NCI-H69 (cell line): ENCODE measurements around the gene DUS2.

ENCODE experiments used
- DNase-seq: peaks from one replicate; lab custom pipeline; 2025; lab: John Stamatoyannopoulos, UW

DUS2 gene

GRCh38 chr16:68077866-68078700, 55.0 kb downstream of the DUS2 start:
- DNase-seq: no peak

- no peak for DNase-seq
Measured at GRCh38 chr16:68078701-68079375, 55.8 kb downstream of the DUS2 start.

DNA sequence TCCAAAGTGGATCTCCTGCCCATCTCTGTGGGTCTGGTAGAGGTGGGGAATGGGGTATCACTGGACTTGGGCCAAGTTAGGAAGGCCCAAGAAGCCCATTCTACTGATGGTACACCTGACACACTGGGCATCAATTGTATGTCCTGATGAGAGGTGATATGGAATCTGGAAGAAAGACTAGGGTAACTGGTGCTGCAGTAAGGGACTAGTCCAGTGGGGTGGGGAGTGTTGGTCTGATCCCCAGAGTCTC, 56.2 kb downstream of the DUS2 start:
- no peak for DNase-seq

- DNase-seq: no peak
Measured at GRCh38 chr16:68079626-68080344, 56.7 kb downstream of the DUS2 start.

DNA sequence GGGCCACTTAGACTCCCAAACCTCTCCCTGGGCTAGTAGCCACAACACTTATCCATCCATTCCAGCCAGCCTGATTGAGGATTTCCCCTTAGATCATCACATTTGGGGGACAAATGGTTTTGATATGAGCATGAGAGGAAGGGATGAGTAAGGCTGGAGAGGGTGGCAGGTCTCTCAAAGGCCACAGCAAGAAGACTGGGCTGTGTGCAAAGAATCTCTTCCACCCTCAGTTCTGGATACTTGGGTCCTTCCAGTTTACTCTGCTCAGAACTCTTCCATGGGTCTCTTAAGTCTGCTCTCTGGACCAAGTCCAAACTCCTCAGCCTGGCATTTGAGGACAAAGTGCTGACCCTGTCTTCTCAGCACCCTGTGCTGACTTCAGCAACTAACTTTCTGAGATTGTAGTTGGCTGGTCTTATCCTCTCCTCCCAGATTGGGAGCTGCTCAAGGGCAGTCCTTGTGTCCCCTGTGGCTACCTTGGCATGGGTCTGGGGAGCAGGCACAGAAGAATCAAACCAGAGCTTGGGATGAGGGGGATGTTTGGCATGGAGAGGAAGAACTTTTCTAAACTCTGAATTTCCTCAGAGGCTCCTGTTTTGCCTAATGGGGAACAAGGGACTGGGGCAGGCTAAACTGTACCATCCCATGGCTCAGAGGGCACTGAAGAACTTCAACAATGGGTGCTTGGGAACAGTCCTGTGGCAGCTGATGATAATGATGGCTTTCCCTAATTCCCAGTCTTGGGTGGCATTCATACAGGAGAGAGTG, 59.0 kb downstream of the DUS2 start:
- no peak for DNase-seq

DNA sequence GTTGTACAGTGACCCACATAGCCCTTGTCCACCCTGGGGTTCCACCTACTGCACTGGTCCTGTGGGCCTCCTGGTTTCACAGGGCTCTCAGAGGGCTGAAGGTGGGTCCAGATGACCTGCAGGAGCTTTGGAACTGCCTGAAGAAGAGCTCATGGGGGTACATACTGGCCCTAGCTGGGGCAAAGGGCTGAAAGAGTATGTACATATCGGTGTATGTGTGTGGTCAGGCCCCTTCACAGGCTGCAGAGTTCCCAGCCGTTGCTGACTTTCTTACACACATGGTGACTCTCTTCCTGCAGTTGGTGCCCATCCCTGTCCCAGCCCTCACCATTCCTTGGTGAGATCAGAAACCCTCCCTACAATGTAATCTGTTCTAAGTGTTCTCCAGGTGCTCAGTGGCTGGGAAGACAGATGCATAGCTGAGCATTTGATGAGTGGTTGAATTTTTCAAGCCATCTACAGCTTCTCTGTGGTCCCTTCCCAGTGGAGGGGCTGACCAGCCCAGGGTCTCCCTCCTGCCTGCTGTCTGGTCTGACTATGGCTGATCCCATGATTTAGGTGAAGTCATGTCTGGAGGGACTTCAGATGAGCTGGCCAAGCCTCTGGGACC, 59.6 kb downstream of the DUS2 start:
- no peak for DNase-seq

DNA sequence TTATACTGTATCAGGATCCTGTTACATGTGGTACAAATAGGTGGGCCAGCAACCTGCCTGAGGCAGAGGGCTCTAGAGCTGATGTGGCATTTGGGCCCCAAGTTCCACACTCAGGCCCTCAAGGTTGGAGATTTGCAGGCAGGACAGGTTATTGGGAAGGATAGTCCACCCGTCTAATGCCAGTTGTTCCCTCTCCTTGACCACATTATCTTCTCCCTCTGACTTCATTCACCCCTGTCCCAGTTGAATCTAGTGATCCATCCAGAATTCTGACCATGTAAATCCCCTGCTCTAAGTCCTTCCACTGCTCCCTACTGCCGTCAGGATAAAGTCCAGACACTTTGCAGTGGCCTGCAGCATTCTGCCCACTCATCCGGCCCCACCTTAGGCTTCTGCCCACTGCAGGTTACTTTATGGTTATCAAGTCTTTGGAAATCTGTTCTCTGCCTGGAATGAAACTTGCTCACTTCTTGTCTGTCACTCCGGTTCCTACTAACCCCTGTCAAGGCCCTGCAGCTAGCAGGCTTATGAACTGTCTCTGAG, 60.2 kb downstream of the DUS2 start:
- DNase-seq: no peak

GRCh38 chr16:68083861-68084503, 60.9 kb downstream of the DUS2 start:
- DNase-seq: no peak

DNA sequence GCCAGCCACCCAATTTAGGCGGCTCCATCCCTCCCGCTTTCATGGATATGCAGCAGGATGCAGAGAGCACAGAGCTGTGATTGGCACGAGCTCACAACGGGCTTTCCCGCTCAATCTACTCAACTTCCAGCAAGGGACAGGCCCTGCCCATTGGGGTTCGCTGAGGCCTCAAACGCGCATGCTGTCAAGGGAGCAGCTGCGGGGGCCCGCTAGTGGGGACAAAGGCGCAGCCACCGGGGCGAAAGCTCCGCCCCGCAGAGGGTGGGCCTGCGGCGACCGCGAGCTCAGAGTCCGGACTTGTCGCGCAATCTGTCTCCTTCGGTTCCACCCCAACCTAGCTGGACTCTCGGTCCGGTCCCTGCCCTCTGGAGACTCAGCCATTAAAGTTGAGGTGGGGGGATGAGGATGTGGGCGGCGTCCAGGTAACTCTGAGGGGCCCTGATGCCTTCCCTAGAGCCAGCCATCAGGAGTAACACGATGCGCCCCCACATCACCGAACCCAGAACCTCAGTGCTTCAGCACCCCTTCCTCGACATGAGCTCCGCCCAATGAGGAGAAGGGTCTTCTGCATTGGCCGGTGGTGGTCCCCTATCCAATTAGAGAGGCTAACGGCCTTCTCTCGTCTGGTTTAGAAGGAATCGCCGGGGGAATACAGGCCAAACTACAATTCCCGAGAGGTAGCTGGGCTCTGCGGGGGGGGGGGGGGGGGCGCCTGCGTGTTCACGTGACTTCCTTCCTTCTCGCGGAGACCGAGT, 61.6 kb downstream of the DUS2 start:
- peak; percentile 88 for DNase-seq

- DNase-seq: peak; percentile 95
Measured at GRCh38 chr16:68085259-68086071, 62.4 kb downstream of the DUS2 start, which contains the start of gene NFATC3. NFATC3 (plus strand) TSS chr16:68085370; CDS start chr16:68085682, 312 bp downstream.

DNA sequence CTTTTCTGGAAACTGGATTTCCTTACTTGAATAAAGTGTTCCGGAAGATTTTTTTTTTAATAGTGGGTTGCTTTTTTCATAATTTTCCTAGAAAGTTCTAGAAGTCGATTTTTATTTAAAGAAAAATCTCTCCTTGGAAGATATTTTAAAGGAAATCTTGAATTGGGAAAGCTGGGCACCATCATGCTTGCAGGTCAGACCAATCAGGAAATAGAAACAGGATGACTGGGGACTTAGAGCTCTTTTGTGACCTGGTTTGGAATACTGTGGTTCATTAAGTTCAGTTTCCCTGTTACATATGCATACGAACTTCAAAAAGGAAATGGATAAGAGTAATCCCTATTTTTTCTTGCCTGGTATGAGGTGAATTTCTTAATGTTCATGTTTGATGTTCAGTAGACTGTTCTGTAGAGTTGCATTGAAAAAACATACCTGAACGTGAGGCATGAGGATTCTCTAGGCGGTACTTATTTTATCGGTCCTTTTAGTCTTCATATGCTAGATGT, 63.3 kb downstream of the DUS2 start:
- DNase-seq: peak; percentile 46

DNA sequence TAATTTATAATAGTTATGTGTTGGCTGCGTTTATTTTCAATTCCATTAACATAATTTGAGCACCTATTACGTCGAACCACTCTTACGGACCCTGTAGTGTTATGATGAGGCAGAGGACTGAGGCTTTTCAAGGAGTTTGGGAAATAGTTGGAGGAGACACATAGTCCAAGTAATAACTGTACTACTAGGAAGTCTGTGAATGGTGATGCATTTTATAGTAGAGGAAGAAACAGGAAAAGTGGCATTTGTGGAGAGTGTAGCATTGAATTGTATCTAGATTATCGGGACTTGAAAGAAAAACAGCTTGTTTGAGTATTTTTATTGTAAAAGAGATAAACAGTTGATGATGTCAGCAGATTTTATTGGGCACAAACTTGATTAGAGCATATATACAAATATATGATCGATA, 63.8 kb downstream of the DUS2 start:
- peak; percentile 22 for DNase-seq

DNA sequence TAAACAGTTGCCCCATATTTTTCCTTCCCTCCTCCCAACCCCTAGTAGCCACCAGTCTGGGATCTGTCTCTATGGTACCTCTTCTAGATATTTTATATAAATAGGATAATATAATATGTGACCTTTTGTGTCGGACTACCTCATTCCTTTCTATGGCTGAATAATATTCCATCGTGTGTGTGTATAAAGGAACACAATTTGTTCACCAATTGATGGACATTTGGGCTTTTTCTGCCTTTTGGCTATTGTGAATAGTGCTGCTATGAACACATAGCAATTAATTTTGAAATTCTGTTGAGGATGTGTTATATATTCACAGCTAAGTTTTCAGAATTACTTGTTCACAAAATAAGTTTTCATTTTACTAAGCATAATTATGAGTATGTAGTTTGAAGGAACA, 64.6 kb downstream of the DUS2 start:
- no peak for DNase-seq

DNA sequence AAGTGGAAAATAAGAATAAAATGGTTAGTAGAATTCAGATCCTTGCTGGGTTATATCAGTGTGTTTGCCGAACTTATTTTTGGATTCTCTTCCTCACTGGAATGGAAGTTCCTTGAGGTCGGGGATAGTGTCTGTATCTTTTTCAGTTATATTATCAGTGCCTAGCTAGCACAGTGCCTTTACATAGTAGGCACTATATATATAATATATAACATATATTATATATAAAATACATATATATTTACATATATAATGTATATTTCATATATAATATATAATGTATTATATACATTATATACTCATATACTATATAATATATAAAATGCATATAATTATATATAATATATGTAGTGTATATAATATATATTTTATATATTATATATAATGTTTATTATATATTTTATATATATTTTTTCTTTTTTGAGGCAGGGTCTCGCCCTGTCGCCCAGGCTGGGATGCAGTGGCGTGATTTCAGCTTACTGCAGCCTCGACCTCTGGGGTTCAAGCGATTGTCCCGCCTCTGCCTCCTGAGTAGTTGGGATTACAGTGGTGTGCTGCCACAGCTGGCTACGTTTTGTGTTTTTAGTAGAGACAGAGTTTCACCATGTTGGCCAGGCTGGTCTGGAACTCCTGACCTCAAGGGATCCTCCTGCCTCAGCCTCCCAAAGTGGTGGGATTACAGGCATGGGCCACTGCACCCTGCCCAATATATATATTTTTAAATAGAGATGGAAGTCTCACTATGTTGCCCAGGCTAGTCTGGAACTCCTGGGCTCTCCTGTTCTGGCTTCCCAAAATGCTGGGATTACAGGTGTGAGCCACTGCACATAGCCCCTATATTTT, 65.3 kb downstream of the DUS2 start:
- no peak for DNase-seq

DNA sequence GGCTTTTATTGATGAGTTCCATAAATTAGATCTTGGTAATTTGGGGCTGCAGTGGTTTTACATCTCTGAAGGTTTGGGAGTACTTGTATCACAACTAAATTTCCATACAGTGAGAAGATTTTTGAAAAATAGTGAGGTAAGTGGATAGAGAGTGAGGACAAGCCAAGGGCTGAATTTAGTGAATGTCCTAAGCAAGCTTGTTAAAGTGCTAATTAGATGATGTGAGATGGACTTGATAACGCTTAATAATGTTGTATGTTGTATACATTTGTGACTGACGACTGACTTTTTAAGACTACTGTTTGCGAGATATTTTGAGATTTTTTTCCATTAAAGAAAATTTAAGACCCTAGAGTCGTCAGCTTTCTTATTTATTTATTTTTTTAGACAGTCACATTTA, 66.0 kb downstream of the DUS2 start:
- DNase-seq: no peak

- DNase-seq: peak; percentile 2
Measured at GRCh38 chr16:68090130-68090529, 67.0 kb downstream of the DUS2 start.

DNA sequence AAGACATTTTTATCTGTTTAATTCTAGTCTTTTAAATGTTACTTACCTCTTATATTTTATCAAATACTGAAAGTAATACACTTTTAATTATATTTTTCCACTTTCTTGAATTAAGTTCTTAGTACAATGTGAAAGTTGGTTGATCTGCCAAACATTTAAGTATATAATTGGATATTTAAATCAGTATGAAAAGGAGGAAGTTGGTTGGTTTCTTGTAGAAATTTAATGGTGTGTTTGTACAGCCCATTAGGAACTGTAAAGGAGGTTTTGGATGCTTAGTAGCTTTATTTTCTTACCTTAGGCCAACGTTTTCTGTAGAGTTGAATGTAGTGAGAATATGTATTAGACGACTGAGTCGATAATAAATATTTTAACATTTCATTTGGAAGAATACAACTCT, 67.4 kb downstream of the DUS2 start:
- no peak for DNase-seq
